Measurements from ENCODE around the gene PPP1CA.

The PPP1CA gene

GRCh38 chr11:67400942-67401494, 640 bp downstream of the PPP1CA start:
- DNase-seq: no peak

GRCh38 chr11:67400251-67400941, 1.3 kb downstream of the PPP1CA start:
- no peak for DNase-seq

- DNase-seq: no peak
Measured at GRCh38 chr11:67398661-67399563, 2.7 kb downstream of the PPP1CA start.

GRCh38 chr11:67397986-67398660, 3.5 kb downstream of the PPP1CA start:
- DNase-seq: no peak

GRCh38 chr11:67397536-67397935, 4.1 kb downstream of the PPP1CA start:
- no peak for DNase-seq

- no peak for DNase-seq
Measured at GRCh38 chr11:67396587-67397389, 4.9 kb downstream of the PPP1CA start.

GRCh38 chr11:67396259-67396581, 5.4 kb downstream of the PPP1CA start:
- no peak for DNase-seq

- no peak for DNase-seq
Measured at GRCh38 chr11:67395555-67396258, 6.0 kb downstream of the PPP1CA start.

GRCh38 chr11:67393990-67394389, 7.7 kb downstream of the PPP1CA start:
- DNase-seq: no peak

GRCh38 chr11:67393437-67393836, 8.2 kb downstream of the PPP1CA start:
- no peak for DNase-seq

GRCh38 chr11:67392183-67392715, 9.4 kb downstream of the PPP1CA start:
- no peak for DNase-seq

- DNase-seq: peak; percentile 85 to 93
Measured at GRCh38 chr11:67391304-67392182, 10.1 kb downstream of the PPP1CA start, which contains the start of gene RAD9A. RAD9A (plus strand) TSS chr11:67391986; CDS start chr11:67392045, 59 bp downstream.

- no peak for DNase-seq
Measured at GRCh38 chr11:67390947-67391303, 10.7 kb downstream of the PPP1CA start.

- DNase-seq: no peak
Measured at GRCh38 chr11:67389477-67389876, 12.2 kb downstream of the PPP1CA start.

GRCh38 chr11:67387518-67387917, 14.1 kb downstream of the PPP1CA start:
- DNase-seq: no peak

- no peak for DNase-seq
Measured at GRCh38 chr11:67387069-67387468, 14.6 kb downstream of the PPP1CA start.

- peak; percentile 30 to 66 for DNase-seq
Measured at GRCh38 chr11:67384851-67385366, 16.7 kb downstream of the PPP1CA start.

GRCh38 chr11:67382276-67383136, 19.2 kb downstream of the PPP1CA start:
- peak; percentile 66 to 69 for DNase-seq

Measured in hippocampal formation (tissue), 2 donors.